ENCODE results near the gene R3HDM4. TPM values are rescaled to one million over a fixed set of nuclear protein-coding genes. Genes with fewer than 3 reads are reported as not detected.

R3HDM4 gene
- total and polyA plus RNA-seq, 9 of the 15 experiments (the other 6 are each of a cell fraction or from before 2014, with no cell fraction given) = 3.2 to 154 (median 59.0) TPM

DNA sequence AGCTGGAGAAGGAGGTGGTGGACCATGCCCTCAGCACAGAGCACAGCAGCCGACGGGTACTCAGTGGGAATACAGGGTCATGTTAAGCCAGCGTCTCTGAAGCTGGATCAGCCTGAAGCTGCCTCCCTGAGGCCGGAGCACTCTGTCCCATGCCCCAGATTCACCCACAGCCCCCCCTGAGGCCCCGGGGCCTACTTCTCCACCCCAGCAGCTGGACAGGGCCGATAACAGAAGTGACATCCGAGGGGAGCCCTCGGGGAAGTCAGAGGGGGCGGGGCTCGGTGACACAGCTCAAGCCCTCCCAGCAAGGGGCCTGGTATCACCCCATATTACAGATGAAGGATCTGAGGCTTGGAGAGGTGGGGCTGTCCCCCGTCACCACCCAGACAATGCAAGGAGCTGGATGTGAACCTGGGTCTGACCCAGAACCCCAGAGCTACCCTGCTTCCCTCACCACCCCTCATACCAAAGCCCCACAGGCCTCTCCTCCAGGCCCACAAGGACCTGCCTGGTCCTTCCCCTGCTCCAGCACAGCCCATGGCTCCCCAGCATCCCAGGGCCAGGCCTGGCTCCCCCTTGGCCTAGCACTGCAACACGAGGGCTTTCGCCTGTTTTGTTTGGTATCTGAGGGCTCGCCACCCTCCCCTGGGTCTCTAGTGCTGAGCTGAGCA is 5.7 kb downstream of the R3HDM4 start (continued):
- TF ChIP-seq, protein P1, sequence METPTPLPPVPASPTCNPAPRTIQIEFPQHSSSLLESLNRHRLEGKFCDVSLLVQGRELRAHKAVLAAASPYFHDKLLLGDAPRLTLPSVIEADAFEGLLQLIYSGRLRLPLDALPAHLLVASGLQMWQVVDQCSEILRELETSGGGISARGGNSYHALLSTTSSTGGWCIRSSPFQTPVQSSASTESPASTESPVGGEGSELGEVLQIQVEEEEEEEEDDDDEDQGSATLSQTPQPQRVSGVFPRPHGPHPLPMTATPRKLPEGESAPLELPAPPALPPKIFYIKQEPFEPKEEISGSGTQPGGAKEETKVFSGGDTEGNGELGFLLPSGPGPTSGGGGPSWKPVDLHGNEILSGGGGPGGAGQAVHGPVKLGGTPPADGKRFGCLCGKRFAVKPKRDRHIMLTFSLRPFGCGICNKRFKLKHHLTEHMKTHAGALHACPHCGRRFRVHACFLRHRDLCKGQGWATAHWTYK (CRISPR knock-in tag; IDR thresholded peaks at IDR 0.05) = no peak
- TF ChIP-seq AFF1 (IDR thresholded peaks at IDR 0.05; ENCODE audit: low read depth in 1 of 2, partially characterized antibody in 2 of 2) (peak in 1 of 2 experiments; percentile 43), NFE2 (IDR thresholded peaks at IDR 0.05; ENCODE audit: low read depth) (peak; percentile 75), CTBP1 (IDR thresholded peaks at IDR 0.05; ENCODE audit: borderline replicate concordance) (peak; percentile 86), RUNX1 (IDR thresholded peaks at IDR 0.05; ENCODE audit: low read depth) (0 out of 2 replicates have a peak, but pooled peaks have one; percentile 23), ZBTB11 (CRISPR knock-in tag; IDR thresholded peaks at IDR 0.05) (peak in 1 of 3 experiments; percentile 60; a peak in 1 of 6 replicates), NR4A1 (CRISPR knock-in tag; IDR thresholded peaks at IDR 0.05) (no peak), NR4A1 (tag; IDR thresholded peaks at IDR 0.05) (peak; percentile 46; the same call in 1 of the 2 replicates), ZNF589 (CRISPR knock-in tag; IDR thresholded peaks at IDR 0.05; ENCODE audit: low read depth) (no peak), CREB1 (IDR thresholded peaks at IDR 0.05) (peak; percentile 73), CREB1 (CRISPR knock-in tag; IDR thresholded peaks at IDR 0.05) (no peak; the same call in 1 of the 2 replicates), TCF7L2 (IDR thresholded peaks at IDR 0.05; ENCODE audit: low read depth, low read length) (no peak), HMBOX1 (IDR thresholded peaks at IDR 0.05) (no peak), ZNF263 (CRISPR knock-in tag; IDR thresholded peaks at IDR 0.05; ENCODE audit: borderline replicate concordance) (peak; percentile 92), PURB (CRISPR knock-in tag; IDR thresholded peaks at IDR 0.05; ENCODE audit: low read depth) (no peak), ZBTB34 (CRISPR knock-in tag; IDR thresholded peaks at IDR 0.05) (no peak)

Data from K562 (cell line).